Right lobe of liver (tissue), 4 donors: ENCODE data around the gene CPA1.

Experiments
- POLR2A ChIP-seq: fragments of 450-650 bp; IDR thresholded peaks from one replicate; pipeline ENCODE4 v1.6.1; 2017; ENCODE audit warnings: antibody characterized with exemption, mild to moderate bottlenecking
- TF ChIP-seq, protein P1 (sequence below), 4 donors: fragments of 200-600 bp in 3 of 4; fragments of 450-650 bp in 1 of 4; IDR thresholded peaks; one replicate each; pipeline versions ENCODE4 v1.5.1 to v1.8.0; 2016 to 2022; ENCODE audit warnings: antibody characterized with exemption in 4 of 4, mild to moderate bottlenecking in 2 of 4
- donor health status: DM: no; HTN: no; CAD: no.
- donor health status: DM: no; HTN: no; CAD: no.
- donor health status: DM: no; HTN: yes; CAD: no.

DNA sequence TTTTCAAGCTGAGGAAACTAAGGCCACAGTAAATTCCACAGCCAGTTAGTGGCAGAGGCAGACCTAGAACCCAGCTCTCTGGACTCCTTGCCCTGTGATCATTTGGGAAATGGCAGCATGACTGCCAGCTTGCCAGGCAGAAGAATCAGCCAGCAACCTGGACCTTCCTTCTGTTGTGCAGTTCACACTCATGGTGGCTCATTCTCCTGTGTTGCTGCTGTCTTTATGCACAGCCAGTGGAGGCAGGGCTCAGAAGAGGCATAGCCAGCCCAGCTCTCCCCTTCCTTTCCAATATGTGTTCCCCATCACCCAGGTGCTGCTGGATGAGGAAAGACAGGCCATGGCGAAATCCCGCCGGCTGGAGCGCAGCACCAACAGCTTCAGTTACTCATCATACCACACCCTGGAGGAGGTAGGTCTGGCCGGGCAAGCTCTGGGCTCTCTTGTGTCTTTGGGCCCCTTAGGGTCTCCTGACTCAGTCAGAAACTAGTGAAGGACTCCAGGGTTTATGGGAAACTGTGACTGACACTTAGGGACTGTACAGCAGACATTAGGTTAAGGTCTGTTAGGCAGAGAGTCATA, 20.9 kb upstream of the CPA1 start:
- TF ChIP-seq, protein P1, sequence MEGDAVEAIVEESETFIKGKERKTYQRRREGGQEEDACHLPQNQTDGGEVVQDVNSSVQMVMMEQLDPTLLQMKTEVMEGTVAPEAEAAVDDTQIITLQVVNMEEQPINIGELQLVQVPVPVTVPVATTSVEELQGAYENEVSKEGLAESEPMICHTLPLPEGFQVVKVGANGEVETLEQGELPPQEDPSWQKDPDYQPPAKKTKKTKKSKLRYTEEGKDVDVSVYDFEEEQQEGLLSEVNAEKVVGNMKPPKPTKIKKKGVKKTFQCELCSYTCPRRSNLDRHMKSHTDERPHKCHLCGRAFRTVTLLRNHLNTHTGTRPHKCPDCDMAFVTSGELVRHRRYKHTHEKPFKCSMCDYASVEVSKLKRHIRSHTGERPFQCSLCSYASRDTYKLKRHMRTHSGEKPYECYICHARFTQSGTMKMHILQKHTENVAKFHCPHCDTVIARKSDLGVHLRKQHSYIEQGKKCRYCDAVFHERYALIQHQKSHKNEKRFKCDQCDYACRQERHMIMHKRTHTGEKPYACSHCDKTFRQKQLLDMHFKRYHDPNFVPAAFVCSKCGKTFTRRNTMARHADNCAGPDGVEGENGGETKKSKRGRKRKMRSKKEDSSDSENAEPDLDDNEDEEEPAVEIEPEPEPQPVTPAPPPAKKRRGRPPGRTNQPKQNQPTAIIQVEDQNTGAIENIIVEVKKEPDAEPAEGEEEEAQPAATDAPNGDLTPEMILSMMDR (IDR thresholded peaks at IDR 0.05): no peak
- TF ChIP-seq POLR2A: no peak
